GM12878 (cell line): ENCODE measurements around the gene TOMM6. TPM values are rescaled to one million over a fixed set of nuclear protein-coding genes. Genes with fewer than 3 reads are reported as not detected.

Source experiments
- BHLHE40 ChIP-seq, 2 experiments: fragments of 450-650 bp in 1 of 2; IDR thresholded peaks; 2 replicates each; pipeline ENCODE4 v1.6.1; 2011 to 2017; ENCODE audit warnings: low read depth in 2 of 2, borderline replicate concordance in 1 of 2, improper control_type of control experiment in 1 of 2, low read length in 1 of 2, mild to moderate bottlenecking in 1 of 2
- GATAD2B ChIP-seq: fragments of 450-650 bp; conservative IDR thresholded peaks from 2 replicates; pipeline ENCODE4 v1.6.1; 2017; ENCODE audit warnings: low read depth, mild to moderate bottlenecking, moderate library complexity
- IRF4 ChIP-seq: IDR thresholded peaks from 2 replicates; pipeline ENCODE4 v1.6.1; 2011; ENCODE audit warnings: low read depth, low read length
- MYC ChIP-seq: IDR thresholded peaks from 2 replicates; pipeline ENCODE4 v1.6.1; 2011; ENCODE audit warnings: mild to moderate bottlenecking, low read length, moderate library complexity, inconsistent platforms; ENCODE audit not compliant: insufficient read depth, insufficient replicate concordance, insufficient read length, severe bottlenecking
- POLR2A ChIP-seq: IDR thresholded peaks from 2 replicates; pipeline ENCODE4 v1.6.1; 2011; ENCODE audit warnings: low read depth, mild to moderate bottlenecking, low read length
- RB1 ChIP-seq: fragments of 450-650 bp; formaldehyde crosslinking; IDR thresholded peaks from 2 replicates; pipeline ENCODE4 v1.6.1; 2017; ENCODE audit warnings: mild to moderate bottlenecking, borderline replicate concordance
- RBBP5 ChIP-seq: fragments of 200-600 bp; sonication (generic); conservative IDR thresholded peaks from 2 replicates; pipeline ENCODE4 v1.6.1; 2016
- RELA ChIP-seq: fragments of 450-650 bp; IDR thresholded peaks from 2 replicates; pipeline ENCODE4 v1.8.0; 2014; ENCODE audit warnings: borderline replicate concordance; ENCODE audit not compliant: partially characterized antibody
- SIX5 ChIP-seq: IDR thresholded peaks from 2 replicates; pipeline ENCODE4 v1.6.1; 2011; ENCODE audit warnings: mild to moderate bottlenecking, low read depth, low read length, moderate library complexity; ENCODE audit not compliant: severe bottlenecking
- SMAD1 ChIP-seq: fragments of 450-650 bp; IDR thresholded peaks from 2 replicates; pipeline ENCODE4 v1.6.1; 2018; ENCODE audit warnings: mild to moderate bottlenecking, low read depth; ENCODE audit not compliant: partially characterized antibody
- SP1 ChIP-seq: IDR thresholded peaks from one replicate; pipeline ENCODE4 v1.6.1; 2011; ENCODE audit warnings: low read depth, low read length
- SREBF2 ChIP-seq: IDR thresholded peaks from 2 replicates; pipeline ENCODE4 v1.6.1; 2012; ENCODE audit warnings: mild to moderate bottlenecking, low read length
- TAF1 ChIP-seq: IDR thresholded peaks from 2 replicates; pipeline ENCODE4 v1.6.1; 2011; ENCODE audit warnings: mild to moderate bottlenecking, low read depth, low read length, borderline replicate concordance
- TCF12 ChIP-seq: IDR thresholded peaks from 2 replicates; pipeline ENCODE4 v1.6.1; 2011; ENCODE audit warnings: low read depth, mild to moderate bottlenecking, low read length
- ZNF207 ChIP-seq: fragments of 450-650 bp; IDR thresholded peaks from 2 replicates; pipeline ENCODE4 v1.6.1; 2014; ENCODE audit warnings: antibody characterized with exemption, mild to moderate bottlenecking, borderline replicate concordance
- ZNF24 ChIP-seq: fragments of 450-650 bp; IDR thresholded peaks from 2 replicates; pipeline ENCODE4 v1.6.1; 2017; ENCODE audit warnings: antibody characterized with exemption, mild to moderate bottlenecking
- polyA plus RNA-seq, 11 experiments: library from polyadenylated mRNA; depleted of rRNA in 4 of 11; unstranded in 6 of 11; stranded (reverse) in 5 of 11; fragments of >200 nt; fragmentation: Nextera tagmentation in 4 of 11; fragmentation: Illumina TruSeq in 1 of 11; extraction: Ambion mirVana in 4 of 11; extraction: Trizol in 1 of 11; gene quantifications; 1 replicate in 1 of 11; 2 replicates in 10 of 11; pipeline versions ENCODE4 v1.2.1 to v1.2.3, GENCODE V29; 2011 to 2016; ENCODE audit warnings: inconsistent platforms in 2 of 11, missing spikeins in 2 of 11, low read depth in 1 of 11
- total RNA-seq, 4 experiments: library from RNA; depleted of rRNA in 3 of 4; stranded (reverse); fragments of >200 nt in 3 of 4; fragmentation: Illumina TruSeq in 1 of 4; extraction: Trizol in 1 of 4; gene quantifications; 2 replicates each; pipeline versions ENCODE4 v1.2.1 to v1.2.3, GENCODE V29; 2013 to 2021
- TF ChIP-seq, protein P1 (sequence below): fragments of 450-650 bp; IDR thresholded peaks from 2 replicates; pipeline ENCODE4 v1.6.1; 2016; ENCODE audit warnings: mild to moderate bottlenecking
- TF ChIP-seq, protein P2 (sequence below): fragments of 450-650 bp; IDR thresholded peaks from 2 replicates; pipeline ENCODE4 v1.6.1; 2016; ENCODE audit warnings: mild to moderate bottlenecking, moderate library complexity, borderline replicate concordance
- TF ChIP-seq, protein P3 (sequence below): fragments of 450-650 bp; IDR thresholded peaks from 2 replicates; pipeline ENCODE4 v1.6.1; 2017; ENCODE audit warnings: mild to moderate bottlenecking
- TF ChIP-seq, protein P4 (sequence below): IDR thresholded peaks from 2 replicates; pipeline ENCODE4 v1.6.1; 2011; ENCODE audit warnings: low read depth, mild to moderate bottlenecking, low read length, moderate library complexity, borderline replicate concordance; ENCODE audit errors: extremely low read depth
- TF ChIP-seq, protein P5 (sequence below): IDR thresholded peaks from 2 replicates; pipeline ENCODE4 v1.6.1; 2012; ENCODE audit warnings: low read length, inconsistent platforms

Gene TOMM6
- total and polyA plus RNA-seq, 10 of the 15 experiments (the other 5 are each of a cell fraction or from before 2014, with no cell fraction given): 206 to 746 (median 448) TPM

GRCh38 chr6:41787219-41787917 lies at the start of gene TOMM6 (continued):
- TF ChIP-seq, protein P1, sequence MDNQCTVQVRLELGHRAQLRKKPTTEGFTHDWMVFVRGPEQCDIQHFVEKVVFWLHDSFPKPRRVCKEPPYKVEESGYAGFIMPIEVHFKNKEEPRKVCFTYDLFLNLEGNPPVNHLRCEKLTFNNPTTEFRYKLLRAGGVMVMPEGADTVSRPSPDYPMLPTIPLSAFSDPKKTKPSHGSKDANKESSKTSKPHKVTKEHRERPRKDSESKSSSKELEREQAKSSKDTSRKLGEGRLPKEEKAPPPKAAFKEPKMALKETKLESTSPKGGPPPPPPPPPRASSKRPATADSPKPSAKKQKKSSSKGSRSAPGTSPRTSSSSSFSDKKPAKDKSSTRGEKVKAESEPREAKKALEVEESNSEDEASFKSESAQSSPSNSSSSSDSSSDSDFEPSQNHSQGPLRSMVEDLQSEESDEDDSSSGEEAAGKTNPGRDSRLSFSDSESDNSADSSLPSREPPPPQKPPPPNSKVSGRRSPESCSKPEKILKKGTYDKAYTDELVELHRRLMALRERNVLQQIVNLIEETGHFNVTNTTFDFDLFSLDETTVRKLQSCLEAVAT: peak; percentile 11; the same call in 1 of the 2 replicates
- peak; percentile 73 for TF ChIP-seq RELA
- peak; percentile 81 for TF ChIP-seq MYC
- TF ChIP-seq, protein P2, sequence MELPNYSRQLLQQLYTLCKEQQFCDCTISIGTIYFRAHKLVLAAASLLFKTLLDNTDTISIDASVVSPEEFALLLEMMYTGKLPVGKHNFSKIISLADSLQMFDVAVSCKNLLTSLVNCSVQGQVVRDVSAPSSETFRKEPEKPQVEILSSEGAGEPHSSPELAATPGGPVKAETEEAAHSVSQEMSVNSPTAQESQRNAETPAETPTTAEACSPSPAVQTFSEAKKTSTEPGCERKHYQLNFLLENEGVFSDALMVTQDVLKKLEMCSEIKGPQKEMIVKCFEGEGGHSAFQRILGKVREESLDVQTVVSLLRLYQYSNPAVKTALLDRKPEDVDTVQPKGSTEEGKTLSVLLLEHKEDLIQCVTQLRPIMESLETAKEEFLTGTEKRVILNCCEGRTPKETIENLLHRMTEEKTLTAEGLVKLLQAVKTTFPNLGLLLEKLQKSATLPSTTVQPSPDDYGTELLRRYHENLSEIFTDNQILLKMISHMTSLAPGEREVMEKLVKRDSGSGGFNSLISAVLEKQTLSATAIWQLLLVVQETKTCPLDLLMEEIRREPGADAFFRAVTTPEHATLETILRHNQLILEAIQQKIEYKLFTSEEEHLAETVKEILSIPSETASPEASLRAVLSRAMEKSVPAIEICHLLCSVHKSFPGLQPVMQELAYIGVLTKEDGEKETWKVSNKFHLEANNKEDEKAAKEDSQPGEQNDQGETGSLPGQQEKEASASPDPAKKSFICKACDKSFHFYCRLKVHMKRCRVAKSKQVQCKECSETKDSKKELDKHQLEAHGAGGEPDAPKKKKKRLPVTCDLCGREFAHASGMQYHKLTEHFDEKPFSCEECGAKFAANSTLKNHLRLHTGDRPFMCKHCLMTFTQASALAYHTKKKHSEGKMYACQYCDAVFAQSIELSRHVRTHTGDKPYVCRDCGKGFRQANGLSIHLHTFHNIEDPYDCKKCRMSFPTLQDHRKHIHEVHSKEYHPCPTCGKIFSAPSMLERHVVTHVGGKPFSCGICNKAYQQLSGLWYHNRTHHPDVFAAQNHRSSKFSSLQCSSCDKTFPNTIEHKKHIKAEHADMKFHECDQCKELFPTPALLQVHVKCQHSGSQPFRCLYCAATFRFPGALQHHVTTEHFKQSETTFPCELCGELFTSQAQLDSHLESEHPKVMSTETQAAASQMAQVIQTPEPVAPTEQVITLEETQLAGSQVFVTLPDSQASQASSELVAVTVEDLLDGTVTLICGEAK: peak; percentile 96
- TF ChIP-seq SMAD1: peak; percentile 71
- 0 out of 2 replicates have a peak, but pooled peaks have one; percentile 28 for TF ChIP-seq ZNF24
- TF ChIP-seq, protein P3, sequence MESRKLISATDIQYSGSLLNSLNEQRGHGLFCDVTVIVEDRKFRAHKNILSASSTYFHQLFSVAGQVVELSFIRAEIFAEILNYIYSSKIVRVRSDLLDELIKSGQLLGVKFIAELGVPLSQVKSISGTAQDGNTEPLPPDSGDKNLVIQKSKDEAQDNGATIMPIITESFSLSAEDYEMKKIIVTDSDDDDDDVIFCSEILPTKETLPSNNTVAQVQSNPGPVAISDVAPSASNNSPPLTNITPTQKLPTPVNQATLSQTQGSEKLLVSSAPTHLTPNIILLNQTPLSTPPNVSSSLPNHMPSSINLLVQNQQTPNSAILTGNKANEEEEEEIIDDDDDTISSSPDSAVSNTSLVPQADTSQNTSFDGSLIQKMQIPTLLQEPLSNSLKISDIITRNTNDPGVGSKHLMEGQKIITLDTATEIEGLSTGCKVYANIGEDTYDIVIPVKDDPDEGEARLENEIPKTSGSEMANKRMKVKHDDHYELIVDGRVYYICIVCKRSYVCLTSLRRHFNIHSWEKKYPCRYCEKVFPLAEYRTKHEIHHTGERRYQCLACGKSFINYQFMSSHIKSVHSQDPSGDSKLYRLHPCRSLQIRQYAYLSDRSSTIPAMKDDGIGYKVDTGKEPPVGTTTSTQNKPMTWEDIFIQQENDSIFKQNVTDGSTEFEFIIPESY: no peak
- peak; percentile 33; the same call in 1 of the 2 replicates for TF ChIP-seq SREBF2
- no peak; the same call in 1 of the 2 replicates for TF ChIP-seq RBBP5
- peak; percentile 89 for TF ChIP-seq POLR2A
- TF ChIP-seq GATAD2B: peak; percentile 59; the same call in 1 of the 2 replicates
- TF ChIP-seq, protein P4, sequence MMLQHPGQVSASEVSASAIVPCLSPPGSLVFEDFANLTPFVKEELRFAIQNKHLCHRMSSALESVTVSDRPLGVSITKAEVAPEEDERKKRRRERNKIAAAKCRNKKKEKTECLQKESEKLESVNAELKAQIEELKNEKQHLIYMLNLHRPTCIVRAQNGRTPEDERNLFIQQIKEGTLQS: peak; percentile 90; the same call in 1 of the 2 replicates
- TF ChIP-seq, protein P5, sequence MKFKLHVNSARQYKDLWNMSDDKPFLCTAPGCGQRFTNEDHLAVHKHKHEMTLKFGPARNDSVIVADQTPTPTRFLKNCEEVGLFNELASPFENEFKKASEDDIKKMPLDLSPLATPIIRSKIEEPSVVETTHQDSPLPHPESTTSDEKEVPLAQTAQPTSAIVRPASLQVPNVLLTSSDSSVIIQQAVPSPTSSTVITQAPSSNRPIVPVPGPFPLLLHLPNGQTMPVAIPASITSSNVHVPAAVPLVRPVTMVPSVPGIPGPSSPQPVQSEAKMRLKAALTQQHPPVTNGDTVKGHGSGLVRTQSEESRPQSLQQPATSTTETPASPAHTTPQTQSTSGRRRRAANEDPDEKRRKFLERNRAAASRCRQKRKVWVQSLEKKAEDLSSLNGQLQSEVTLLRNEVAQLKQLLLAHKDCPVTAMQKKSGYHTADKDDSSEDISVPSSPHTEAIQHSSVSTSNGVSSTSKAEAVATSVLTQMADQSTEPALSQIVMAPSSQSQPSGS: no peak
- peak; percentile 31; the same call in 1 of the 2 replicates for TF ChIP-seq IRF4
- peak; percentile 87 for TF ChIP-seq ZNF207
- peak; percentile 65 for TF ChIP-seq SIX5
- TF ChIP-seq TAF1: peak; percentile 93
- TF ChIP-seq RB1: peak; percentile 28; the same call in 1 of the 2 replicates
- TF ChIP-seq BHLHE40 (IDR thresholded peaks at IDR 0.05; ENCODE audit: borderline replicate concordance in 1 of 2, low read depth in 2 of 2, low read length in 1 of 2): peak; percentile 57 to 72; a peak in 3 of 4 replicates
- TF ChIP-seq TCF12: peak; percentile 66; the same call in 1 of the 2 replicates
- TF ChIP-seq SP1: peak; percentile 33
